GM20000 (cell line): ENCODE data around the gene ELL2.
"Not testable (repeated sequence)": the region's sequence is repeated elsewhere in the genome, so short reads cannot be mapped to it uniquely, and the experiment has no call there.

ENCODE experiments used
- DNase-seq: peaks from one replicate; pipeline ENCODE4 v3.0.0; 2012; ENCODE audit warnings: low spot score
- CTCF ChIP-seq: IDR thresholded peaks from 2 replicates; pipeline ENCODE4 v1.5.1; 2012; ENCODE audit warnings: mild to moderate bottlenecking, control low read depth; ENCODE audit errors: extremely low read depth, missing control alignments

Gene ELL2

GRCh38 chr5:95840956-95841705 is 120.5 kb downstream of the ELL2 start:
- no peak for DNase-seq
- TF ChIP-seq CTCF = no peak

- no peak for DNase-seq
- TF ChIP-seq CTCF = no peak
Observed at GRCh38 chr5:95839658-95840057, 122.0 kb downstream of the ELL2 start.

- no peak for TF ChIP-seq CTCF
- no peak for DNase-seq
Observed at GRCh38 chr5:95838556-95838955, 123.1 kb downstream of the ELL2 start.

GRCh38 chr5:95838001-95838520 is 123.6 kb downstream of the ELL2 start:
- TF ChIP-seq CTCF = no peak
- DNase-seq = no peak

GRCh38 chr5:95837492-95837891 is 124.2 kb downstream of the ELL2 start:
- no peak for TF ChIP-seq CTCF

GRCh38 chr5:95836971-95837370 is 124.7 kb downstream of the ELL2 start:
- not testable (repeated sequence) for DNase-seq

More at GRCh38 chr5:95837492-95837891, 124.2 kb downstream of the ELL2 start:
- no peak for DNase-seq

GRCh38 chr5:95836544-95836943 is 125.1 kb downstream of the ELL2 start:
- DNase-seq = peak; percentile 51
- no peak for TF ChIP-seq CTCF
